GM18519 (cell line): Measurements from ENCODE around the gene KCNMB2.

Source experiments
- ATAC-seq: cut with Tn5 transposase; IDR thresholded peaks from one replicate; pipeline ENCODE4 v1.9.1; 2021; ENCODE audit warnings: mild to moderate bottlenecking, moderate library complexity; ENCODE audit not compliant: unreplicated experiment, low FRiP score

The KCNMB2 gene

GRCh38 chr3:178536211-178537079, at the start of gene KCNMB2:
Gene KCNMB2, plus strand, starts transcription at chr3:178536436.
- no peak for ATAC-seq

GRCh38 chr3:178486903-178487302, 49.3 kb upstream of the KCNMB2 start:
- ATAC-seq, result no peak

GRCh38 chr3:178487752-178488151, 48.5 kb upstream of the KCNMB2 start:
- no peak for ATAC-seq

- ATAC-seq, result no peak
Observed at GRCh38 chr3:178491751-178492150, 44.5 kb upstream of the KCNMB2 start.

GRCh38 chr3:178492491-178492890, 43.7 kb upstream of the KCNMB2 start:
- ATAC-seq, result no peak

GRCh38 chr3:178494386-178494785, 41.9 kb upstream of the KCNMB2 start:
- ATAC-seq, result no peak

GRCh38 chr3:178496911-178497310, 39.3 kb upstream of the KCNMB2 start:
- ATAC-seq, result no peak

GRCh38 chr3:178498871-178499270, 37.4 kb upstream of the KCNMB2 start:
- ATAC-seq, result no peak

GRCh38 chr3:178500631-178501030, 35.6 kb upstream of the KCNMB2 start:
- no peak for ATAC-seq

- ATAC-seq, result no peak
Observed at GRCh38 chr3:178504128-178504527, 32.1 kb upstream of the KCNMB2 start.

GRCh38 chr3:178505832-178506231, 30.4 kb upstream of the KCNMB2 start:
- ATAC-seq, result no peak

- ATAC-seq, result no peak
Observed at GRCh38 chr3:178507507-178508442, 28.5 kb upstream of the KCNMB2 start.

- ATAC-seq, result no peak
Observed at GRCh38 chr3:178508443-178508825, 27.8 kb upstream of the KCNMB2 start.

- no peak for ATAC-seq
Observed at GRCh38 chr3:178510496-178510895, 25.7 kb upstream of the KCNMB2 start.

GRCh38 chr3:178512647-178513046, 23.6 kb upstream of the KCNMB2 start:
- no peak for ATAC-seq

- ATAC-seq, result no peak
Observed at GRCh38 chr3:178513546-178514380, 22.5 kb upstream of the KCNMB2 start.

- ATAC-seq, result no peak
Observed at GRCh38 chr3:178514401-178514800, 21.8 kb upstream of the KCNMB2 start.

GRCh38 chr3:178515076-178515744, 21.0 kb upstream of the KCNMB2 start:
- peak; percentile 33 for ATAC-seq

- ATAC-seq, result no peak
Observed at GRCh38 chr3:178517665-178518334, 18.4 kb upstream of the KCNMB2 start.
